22Rv1 (cell line): ENCODE measurements around the gene DKK3.

Experiments used
- H3K27ac ChIP-seq: fragments of 450-650 bp; 2 replicates; pipeline ENCODE4 v1.5.1; 2017
- CTCF ChIP-seq: fragments of 450-650 bp; IDR thresholded peaks from 2 replicates; pipeline ENCODE4 v1.5.1; 2017; ENCODE audit warnings: mild to moderate bottlenecking
- ZFX ChIP-seq: fragments of 450-650 bp; IDR thresholded peaks from 2 replicates; pipeline ENCODE4 v1.6.1; 2017; ENCODE audit warnings: antibody characterized with exemption, borderline replicate concordance

The DKK3 gene

DNA sequence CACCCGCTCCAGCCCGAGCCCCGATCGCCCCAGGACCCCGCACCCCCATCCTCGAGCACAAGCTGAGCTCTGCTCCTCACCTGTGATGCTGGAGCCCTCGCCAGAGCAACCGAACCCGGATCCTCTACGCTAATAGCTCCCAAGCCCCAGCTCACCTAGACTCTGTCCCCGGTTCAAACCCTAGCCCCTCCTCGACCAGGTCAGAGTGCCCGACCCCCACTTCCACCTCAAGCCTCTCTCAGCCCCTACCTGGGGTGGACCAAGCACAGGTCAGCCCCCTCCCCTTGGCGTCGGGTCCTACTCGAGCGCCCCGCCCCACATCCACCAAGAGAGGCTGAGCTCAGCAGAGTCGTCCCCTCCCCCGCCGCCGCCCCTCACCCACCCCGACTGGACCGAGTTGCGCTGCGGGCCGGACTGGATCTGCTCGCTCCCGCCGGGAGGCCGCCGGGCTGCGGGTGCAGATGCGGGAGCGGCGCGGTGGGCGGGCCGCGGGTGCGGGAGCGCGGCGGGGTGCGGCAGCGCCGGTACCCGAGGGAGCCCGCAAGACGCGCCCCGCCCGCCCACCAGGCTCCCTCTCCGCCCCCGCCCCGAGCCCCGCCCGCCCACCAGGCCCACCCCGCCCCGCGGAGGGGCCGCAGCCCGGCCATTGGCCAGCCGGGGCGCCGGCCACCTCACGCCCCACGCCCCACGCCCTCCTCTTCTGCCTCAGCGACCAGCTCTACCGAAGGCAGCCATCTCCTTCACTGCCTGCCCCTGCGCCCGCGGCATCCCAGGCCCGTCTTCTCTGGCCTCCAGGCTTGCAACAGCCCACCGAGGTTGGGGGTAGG, 577 bp upstream of the DKK3 start:
- TF ChIP-seq ZFX (no peak), CTCF (no peak)
- no peak overlapping the region for H3K27ac ChIP-seq

DNA sequence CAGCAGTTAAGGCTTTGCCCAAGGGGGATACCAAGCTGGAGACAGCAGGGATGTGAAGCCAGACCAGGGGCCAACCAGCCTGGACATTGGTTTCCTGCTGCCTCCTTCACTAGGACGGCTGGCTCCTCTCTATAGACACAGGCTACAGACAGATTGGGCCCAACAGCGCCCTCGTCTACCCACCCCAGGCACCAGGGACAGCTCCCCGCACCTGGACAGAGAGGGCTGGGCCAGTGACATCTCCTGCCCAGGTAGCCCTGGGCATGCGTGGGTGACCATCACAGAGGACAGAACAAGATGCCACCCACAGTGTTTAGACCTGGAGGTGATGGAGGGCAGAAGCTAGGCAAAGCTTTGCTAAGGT, 1.2 kb downstream of the DKK3 start:
- H3K27ac ChIP-seq, result no peak overlapping the region
- TF ChIP-seq ZFX, result no peak
- no peak for TF ChIP-seq CTCF

- no peak overlapping the region for H3K27ac ChIP-seq
- TF ChIP-seq CTCF (no peak), ZFX (no peak)
Measured at GRCh38 chr11:12006552-12007229, 1.7 kb downstream of the DKK3 start.

GRCh38 chr11:12005476-12005875, 3.0 kb downstream of the DKK3 start:
- H3K27ac ChIP-seq, result no peak overlapping the region
- TF ChIP-seq CTCF, result no peak
- TF ChIP-seq ZFX, result no peak

- H3K27ac ChIP-seq, result no peak overlapping the region
- TF ChIP-seq CTCF, result no peak
- TF ChIP-seq ZFX, result no peak
Measured at GRCh38 chr11:12005061-12005460, 3.4 kb downstream of the DKK3 start.

DNA sequence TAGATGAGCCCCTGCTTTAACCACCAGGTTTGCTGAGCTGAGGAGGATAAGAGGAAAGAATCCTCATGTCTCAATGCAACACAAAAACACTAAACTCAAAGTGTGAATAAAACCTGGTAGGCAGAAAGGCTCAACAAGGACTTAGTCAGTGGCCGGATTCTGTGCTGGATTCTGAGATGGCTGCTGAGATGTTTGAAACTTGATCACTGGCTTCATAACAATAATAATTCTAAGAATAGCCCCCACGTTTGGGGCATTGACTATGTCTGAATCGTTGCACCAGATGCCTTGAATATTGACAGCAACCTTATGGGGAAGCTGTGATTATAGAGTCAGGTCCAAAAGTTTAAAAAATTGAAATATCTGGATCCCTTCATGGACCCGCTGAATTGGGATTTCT, 4.6 kb downstream of the DKK3 start:
- no peak overlapping the region for H3K27ac ChIP-seq
- TF ChIP-seq CTCF (no peak), ZFX (no peak)

- TF ChIP-seq ZFX, result no peak
- TF ChIP-seq CTCF, result no peak
- H3K27ac ChIP-seq, result no peak overlapping the region
Measured at GRCh38 chr11:12003336-12003735, 5.1 kb downstream of the DKK3 start.
